HG02678 (cell line): ENCODE results near the gene BCORL1.

ENCODE experiments used
- ATAC-seq: cut with Tn5 transposase; IDR thresholded peaks from one replicate; pipeline ENCODE4 v1.9.1; 2021; ENCODE audit warnings: mild to moderate bottlenecking, moderate library complexity; ENCODE audit not compliant: unreplicated experiment

The BCORL1 gene

GRCh38 chrX:130055899-130056298 is 73.5 kb downstream of the BCORL1 start:
- ATAC-seq, result no peak

GRCh38 chrX:130057209-130057608 is 74.8 kb downstream of the BCORL1 start:
- ATAC-seq, result no peak

GRCh38 chrX:130058652-130059051 is 76.2 kb downstream of the BCORL1 start:
- ATAC-seq, result no peak

- peak; percentile 91 for ATAC-seq
Measured at GRCh38 chrX:130060122-130061069, 78.0 kb downstream of the BCORL1 start.

GRCh38 chrX:130066975-130067615 is 84.7 kb downstream of the BCORL1 start:
- no peak for ATAC-seq

- ATAC-seq, result no peak
Measured at GRCh38 chrX:130071611-130072344, 89.3 kb downstream of the BCORL1 start.

- no peak for ATAC-seq
Measured at GRCh38 chrX:130072345-130072740, 89.9 kb downstream of the BCORL1 start.

GRCh38 chrX:130075777-130076176 is 93.3 kb downstream of the BCORL1 start:
- no peak for ATAC-seq

- ATAC-seq, result no peak
Measured at GRCh38 chrX:130079824-130080406, 97.5 kb downstream of the BCORL1 start.

- ATAC-seq, result no peak
Measured at GRCh38 chrX:130080791-130081367, 98.4 kb downstream of the BCORL1 start.

GRCh38 chrX:130081421-130082045 is 99.1 kb downstream of the BCORL1 start:
- ATAC-seq, result no peak

- ATAC-seq, result peak; percentile 58
Measured at GRCh38 chrX:130082244-130083106, 100.0 kb downstream of the BCORL1 start.

GRCh38 chrX:130083107-130083490 is 100.7 kb downstream of the BCORL1 start:
- ATAC-seq, result no peak

GRCh38 chrX:130083656-130084382 is 101.4 kb downstream of the BCORL1 start:
- ATAC-seq, result peak; percentile 29

GRCh38 chrX:130084631-130085237 is 102.3 kb downstream of the BCORL1 start:
- peak; percentile 35 for ATAC-seq

- no peak for ATAC-seq
Measured at GRCh38 chrX:130085551-130086446, 103.4 kb downstream of the BCORL1 start.
